Activated T-helper 2 cell treated with anti-CD3 and anti-CD28 coated beads, Interferon-gamma antibody, Interleukin-2, Interleukin-4, amounts not matched to agents 10 μg/mL and 5 μg/mL and 100 μg/mL, durations not matched to agents 14 hours and 24 hours and 36 hours (primary cell): ENCODE measurements around the gene THRB. TPM values are rescaled to one million over a fixed set of nuclear protein-coding genes. Genes with fewer than 3 reads are reported as not detected.

Source experiments
- DNase-seq: peaks from one replicate; pipeline ENCODE4 v3.0.0; 2021; ENCODE audit warnings: low spot score
- H3K27ac Mint-ChIP-seq: one replicate; pipeline ENCODE4 v1.8.0; 2021; ENCODE audit warnings: mixed read lengths
- H3K27me3 Mint-ChIP-seq: one replicate; pipeline ENCODE4 v1.8.0; 2021; ENCODE audit warnings: low read depth, mixed read lengths
- H3K36me3 Mint-ChIP-seq: one replicate; pipeline ENCODE4 v1.8.0; 2021; ENCODE audit warnings: low read depth, mixed read lengths
- H3K4me1 Mint-ChIP-seq: one replicate; pipeline ENCODE4 v1.8.0; 2021; ENCODE audit warnings: low read depth, mixed read lengths
- H3K4me3 Mint-ChIP-seq: one replicate; pipeline ENCODE4 v1.8.0; 2021; ENCODE audit warnings: low read depth, mild to moderate bottlenecking, moderate library complexity, mixed read lengths
- H3K9me3 Mint-ChIP-seq: one replicate; pipeline ENCODE4 v1.8.0; 2021; ENCODE audit warnings: mixed read lengths
- intact Hi-C: fragments of 100-400 bp; cut with micrococcal nuclease; formaldehyde crosslinking; loops from one replicate; pipeline ENCODE4 v1.15.1; 2023
- total RNA-seq: library from RNA; stranded (reverse); gene quantifications from 2 replicates; pipeline ENCODE4 v1.2.3, GENCODE V29; 2022

Gene THRB
- total RNA-seq, 1 donor from 2014 or later, result not detected

GRCh38 chr3:24225385-24225950 lies 269.2 kb downstream of the THRB start:
- H3K4me3 Mint-ChIP-seq, result no peak overlapping the region
- DNase-seq, result no peak
- no peaks in the 10 kb centered on the region for H3K36me3 Mint-ChIP-seq
- H3K27me3 Mint-ChIP-seq, result no peaks in the 10 kb centered on the region
- H3K4me1 Mint-ChIP-seq, result no peaks in the 10 kb centered on the region
- no peaks in the 10 kb centered on the region for H3K9me3 Mint-ChIP-seq
- intact Hi-C loops, result no loop called here
- no peak overlapping the region for H3K27ac Mint-ChIP-seq

- H3K9me3 Mint-ChIP-seq, result no peaks in the 10 kb centered on the region
- no peaks in the 10 kb centered on the region for H3K4me1 Mint-ChIP-seq
- H3K36me3 Mint-ChIP-seq, result no peaks in the 10 kb centered on the region
- DNase-seq, result no peak
- H3K27me3 Mint-ChIP-seq, result no peaks in the 10 kb centered on the region
- intact Hi-C loops, result no loop called here
- no peak overlapping the region for H3K4me3 Mint-ChIP-seq
- no peak overlapping the region for H3K27ac Mint-ChIP-seq
These were observed 269.8 kb downstream of the THRB start for GRCh38 chr3:24224666-24225384.

- Mint-ChIP-seq H3K4me3 (no peak overlapping the region), H3K36me3 (no peaks in the 10 kb centered on the region), H3K9me3 (no peaks in the 10 kb centered on the region), H3K27ac (no peak overlapping the region), H3K27me3 (no peaks in the 10 kb centered on the region), H3K4me1 (no peaks in the 10 kb centered on the region)
- no peak for DNase-seq
- intact Hi-C loops, result no loop called here
These were observed 272.4 kb downstream of the THRB start for GRCh38 chr3:24222165-24222805.

- H3K27me3 Mint-ChIP-seq, result no peaks in the 10 kb centered on the region
- H3K27ac Mint-ChIP-seq, result no peak overlapping the region
- no peaks in the 10 kb centered on the region for H3K36me3 Mint-ChIP-seq
- H3K4me1 Mint-ChIP-seq, result no peaks in the 10 kb centered on the region
- no peak for DNase-seq
- H3K9me3 Mint-ChIP-seq, result no peaks in the 10 kb centered on the region
- intact Hi-C loops, result no loop called here
- no peak overlapping the region for H3K4me3 Mint-ChIP-seq
These were observed 273.6 kb downstream of the THRB start for GRCh38 chr3:24220859-24221657.

- no peaks in the 10 kb centered on the region for H3K27me3 Mint-ChIP-seq
- H3K27ac Mint-ChIP-seq, result no peak overlapping the region
- no peak for DNase-seq
- intact Hi-C loops, result no loop called here
- no peaks in the 10 kb centered on the region for H3K9me3 Mint-ChIP-seq
- no peak overlapping the region for H3K4me3 Mint-ChIP-seq
- no peaks in the 10 kb centered on the region for H3K4me1 Mint-ChIP-seq
- H3K36me3 Mint-ChIP-seq, result no peaks in the 10 kb centered on the region
These were observed 279.1 kb downstream of the THRB start for GRCh38 chr3:24215502-24215901.

DNA sequence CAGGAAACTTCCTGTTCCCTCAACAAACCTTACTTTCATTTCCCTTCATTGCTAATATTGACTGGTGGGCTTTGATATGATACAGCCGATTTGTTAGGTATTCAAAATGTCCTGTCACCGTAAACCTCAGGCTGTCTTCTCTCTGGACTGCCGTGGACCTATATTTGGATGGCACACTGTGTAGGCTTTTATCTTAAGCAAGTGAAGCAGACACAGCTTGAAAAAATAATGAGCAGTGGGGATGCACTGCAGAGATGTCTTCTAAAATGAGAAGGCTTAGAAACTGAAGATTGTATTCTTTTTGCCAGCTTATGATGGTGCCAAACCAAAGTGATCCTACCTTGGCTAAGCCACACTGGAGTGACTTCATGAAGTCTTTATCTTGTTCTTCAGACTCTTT lies 283.3 kb downstream of the THRB start:
- intact Hi-C loops, result no loop called here

DNA sequence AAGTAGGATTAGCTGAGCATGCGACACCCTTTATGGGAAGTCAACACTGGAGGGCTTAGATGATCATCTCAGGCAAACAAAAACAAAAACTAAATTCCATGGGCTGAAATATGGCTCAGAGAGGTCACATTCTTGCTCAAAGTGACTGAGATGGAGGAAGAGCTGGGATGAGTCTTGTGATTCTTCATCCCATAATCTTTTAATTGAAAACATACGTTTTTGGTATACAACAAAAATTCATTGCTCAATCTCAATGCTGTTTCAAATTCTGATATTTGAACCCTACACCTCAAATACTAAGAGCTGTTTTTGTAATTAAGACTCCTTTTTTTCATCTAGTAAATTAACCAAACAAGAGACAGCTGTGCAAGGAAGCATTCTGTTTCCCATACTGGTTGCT lies 292.6 kb downstream of the THRB start:
- H3K27ac Mint-ChIP-seq, result no peak overlapping the region
- H3K36me3 Mint-ChIP-seq, result no peaks in the 10 kb centered on the region
- no peaks in the 10 kb centered on the region for H3K4me1 Mint-ChIP-seq
- intact Hi-C loops, result no loop called here
- no peak for DNase-seq
- H3K4me3 Mint-ChIP-seq, result no peak overlapping the region
- no peaks in the 10 kb centered on the region for H3K27me3 Mint-ChIP-seq
- H3K9me3 Mint-ChIP-seq, result no peaks in the 10 kb centered on the region

More for the DNA sequence above, 283.3 kb downstream of the THRB start:
- Mint-ChIP-seq H3K4me1 (no peaks in the 10 kb centered on the region), H3K9me3 (no peaks in the 10 kb centered on the region), H3K27ac (no peak overlapping the region), H3K27me3 (no peaks in the 10 kb centered on the region), H3K36me3 (no peaks in the 10 kb centered on the region), H3K4me3 (no peak overlapping the region)
- no peak for DNase-seq

DNA sequence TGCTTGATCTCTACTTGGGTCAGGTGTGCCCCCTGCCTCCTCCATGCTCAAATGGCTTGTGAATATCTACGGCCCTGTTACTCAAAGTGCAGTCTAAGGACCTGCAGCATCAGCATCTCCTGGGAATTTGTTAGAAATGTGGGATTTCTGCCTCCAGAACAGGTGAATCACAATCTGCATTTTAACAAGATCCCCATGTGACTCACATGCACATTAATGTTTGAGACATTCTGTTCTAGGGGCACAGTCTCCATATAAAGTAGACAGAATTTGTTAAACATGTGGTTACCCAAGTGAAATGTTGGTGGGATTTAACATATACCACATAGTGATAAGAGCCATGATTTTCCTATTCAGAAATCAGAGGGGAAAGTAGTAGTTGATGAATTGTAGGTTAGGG lies 293.3 kb downstream of the THRB start:
- Mint-ChIP-seq H3K4me1 (no peaks in the 10 kb centered on the region), H3K36me3 (no peaks in the 10 kb centered on the region), H3K27ac (no peak overlapping the region), H3K27me3 (no peaks in the 10 kb centered on the region), H3K4me3 (no peak overlapping the region), H3K9me3 (no peaks in the 10 kb centered on the region)
- DNase-seq, result no peak
- intact Hi-C loops, result no loop called here

DNA sequence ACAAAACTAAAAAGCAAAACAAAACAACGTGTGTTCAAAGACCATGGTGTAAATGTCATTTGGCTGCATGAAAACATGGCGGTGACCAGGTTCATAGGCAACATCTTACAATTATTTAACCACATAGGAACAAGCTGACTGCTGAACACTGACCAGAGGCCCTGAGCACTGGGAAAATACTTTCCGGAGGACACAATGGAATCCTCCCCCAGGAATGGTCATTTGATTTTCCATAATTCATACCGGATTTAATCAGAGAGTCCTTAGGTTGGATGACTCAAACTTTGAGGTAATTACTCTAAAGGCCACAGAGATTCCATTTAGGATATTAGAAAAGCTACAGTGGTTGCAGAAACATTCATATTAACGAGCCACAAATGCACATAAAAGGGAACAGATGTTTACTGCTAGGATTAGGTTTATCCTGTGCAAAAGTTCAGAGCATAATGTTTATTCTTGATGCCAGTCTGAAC lies 294.8 kb downstream of the THRB start:
- intact Hi-C loops, result no loop called here
- H3K4me1 Mint-ChIP-seq, result no peaks in the 10 kb centered on the region
- DNase-seq, result no peak
- no peak overlapping the region for H3K27ac Mint-ChIP-seq
- H3K27me3 Mint-ChIP-seq, result no peaks in the 10 kb centered on the region
- no peak overlapping the region for H3K4me3 Mint-ChIP-seq
- no peaks in the 10 kb centered on the region for H3K9me3 Mint-ChIP-seq
- no peaks in the 10 kb centered on the region for H3K36me3 Mint-ChIP-seq

- no peak overlapping the region for H3K4me3 Mint-ChIP-seq
- no peaks in the 10 kb centered on the region for H3K9me3 Mint-ChIP-seq
- DNase-seq, result no peak
- H3K27me3 Mint-ChIP-seq, result no peaks in the 10 kb centered on the region
- H3K36me3 Mint-ChIP-seq, result no peaks in the 10 kb centered on the region
- no peak overlapping the region for H3K27ac Mint-ChIP-seq
- intact Hi-C loops, result no loop called here
- H3K4me1 Mint-ChIP-seq, result no peaks in the 10 kb centered on the region
These were observed 295.4 kb downstream of the THRB start for GRCh38 chr3:24199300-24199699.

GRCh38 chr3:24198728-24199127 lies 295.9 kb downstream of the THRB start:
- Mint-ChIP-seq H3K27me3 (no peaks in the 10 kb centered on the region), H3K4me3 (no peak overlapping the region), H3K36me3 (no peaks in the 10 kb centered on the region), H3K9me3 (no peaks in the 10 kb centered on the region), H3K27ac (no peak overlapping the region), H3K4me1 (no peaks in the 10 kb centered on the region)
- no peak for DNase-seq
- intact Hi-C loops, result no loop called here

DNA sequence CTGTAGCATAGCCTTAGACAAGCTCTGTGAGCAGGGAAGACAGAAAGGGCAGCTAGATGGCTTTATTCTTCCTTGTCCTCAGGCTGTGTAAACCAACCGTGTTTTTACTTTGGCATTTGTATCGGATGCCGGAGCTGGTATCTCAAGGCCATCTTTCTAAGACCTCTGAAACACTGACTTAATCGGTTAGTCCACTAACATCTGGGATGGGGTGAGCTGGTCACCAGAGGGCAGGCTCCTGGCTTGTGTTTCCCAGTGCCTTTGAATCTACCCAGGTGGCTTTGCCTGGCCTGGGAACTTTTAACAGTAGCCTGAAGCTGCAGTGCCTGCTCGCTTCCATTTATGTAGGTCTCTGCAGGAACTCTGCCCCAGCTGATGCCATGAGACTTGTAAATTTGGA lies 296.8 kb downstream of the THRB start:
- Mint-ChIP-seq H3K36me3 (no peaks in the 10 kb centered on the region), H3K9me3 (no peaks in the 10 kb centered on the region), H3K27me3 (no peaks in the 10 kb centered on the region), H3K4me1 (no peaks in the 10 kb centered on the region), H3K4me3 (no peak overlapping the region), H3K27ac (no peak overlapping the region)
- intact Hi-C loops, result no loop called here
- no peak for DNase-seq

DNA sequence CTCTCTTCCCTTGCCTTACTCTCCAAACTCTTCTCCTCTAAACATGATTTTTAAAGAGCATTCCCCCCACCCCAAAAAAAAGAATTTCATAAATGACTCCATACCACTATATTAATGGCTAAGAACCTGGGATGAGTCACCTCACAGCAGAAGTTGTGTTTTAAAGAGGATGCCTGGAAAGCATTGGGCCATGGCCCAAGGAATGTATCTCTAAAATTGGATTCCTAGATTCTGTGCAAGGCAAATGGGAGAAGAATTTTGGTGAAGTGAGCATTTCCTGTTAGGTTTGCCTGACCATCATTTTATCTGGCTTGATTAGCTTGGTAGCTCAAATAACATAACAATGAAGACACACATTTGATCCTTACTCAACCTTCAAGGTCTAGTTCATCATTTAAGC lies 298.1 kb downstream of the THRB start:
- Mint-ChIP-seq H3K27ac (no peak overlapping the region), H3K9me3 (no peaks in the 10 kb centered on the region), H3K4me1 (no peaks in the 10 kb centered on the region), H3K27me3 (no peaks in the 10 kb centered on the region), H3K4me3 (no peak overlapping the region), H3K36me3 (no peaks in the 10 kb centered on the region)
- intact Hi-C loops, result no loop called here
- no peak for DNase-seq
